ENCODE data around the gene ST7L. TPM values are rescaled to one million over a fixed set of nuclear protein-coding genes. Genes with fewer than 3 reads are reported as not detected.

Gene ST7L
- total and polyA plus RNA-seq, 10 of the 15 experiments (the other 5 are each of a cell fraction or from before 2014, with no cell fraction given): 3.6 to 13.7 (median 8.9) TPM

DNA sequence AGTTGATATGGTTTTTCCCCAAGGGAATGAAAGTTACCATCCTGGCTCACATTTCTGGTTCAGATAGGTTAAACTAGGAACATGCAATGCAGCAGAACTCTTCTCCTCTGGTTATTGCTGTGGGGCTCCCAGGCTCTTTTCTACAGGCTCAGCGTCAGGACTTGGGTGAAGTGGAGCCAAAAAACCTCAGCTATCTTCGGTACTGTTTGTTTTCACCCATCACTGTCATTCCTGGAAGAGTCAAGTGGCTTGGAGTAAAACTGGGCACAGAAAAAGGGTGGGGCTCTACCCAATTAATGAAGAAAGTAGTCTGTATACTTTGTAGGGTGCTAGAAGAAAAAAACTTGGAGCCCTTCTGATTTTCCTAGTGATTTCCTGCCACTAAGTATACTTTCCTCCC is 100.8 kb downstream of the ST7L start (continued):
- TF ChIP-seq, protein P1, sequence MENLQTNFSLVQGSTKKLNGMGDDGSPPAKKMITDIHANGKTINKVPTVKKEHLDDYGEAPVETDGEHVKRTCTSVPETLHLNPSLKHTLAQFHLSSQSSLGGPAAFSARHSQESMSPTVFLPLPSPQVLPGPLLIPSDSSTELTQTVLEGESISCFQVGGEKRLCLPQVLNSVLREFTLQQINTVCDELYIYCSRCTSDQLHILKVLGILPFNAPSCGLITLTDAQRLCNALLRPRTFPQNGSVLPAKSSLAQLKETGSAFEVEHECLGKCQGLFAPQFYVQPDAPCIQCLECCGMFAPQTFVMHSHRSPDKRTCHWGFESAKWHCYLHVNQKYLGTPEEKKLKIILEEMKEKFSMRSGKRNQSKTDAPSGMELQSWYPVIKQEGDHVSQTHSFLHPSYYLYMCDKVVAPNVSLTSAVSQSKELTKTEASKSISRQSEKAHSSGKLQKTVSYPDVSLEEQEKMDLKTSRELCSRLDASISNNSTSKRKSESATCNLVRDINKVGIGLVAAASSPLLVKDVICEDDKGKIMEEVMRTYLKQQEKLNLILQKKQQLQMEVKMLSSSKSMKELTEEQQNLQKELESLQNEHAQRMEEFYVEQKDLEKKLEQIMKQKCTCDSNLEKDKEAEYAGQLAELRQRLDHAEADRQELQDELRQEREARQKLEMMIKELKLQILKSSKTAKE (IDR thresholded peaks at IDR 0.05; ENCODE audit: low read depth, poor library complexity, severe bottlenecking): no peak
- TF ChIP-seq CBX3 (IDR thresholded peaks at IDR 0.05; ENCODE audit: borderline replicate concordance, low read depth) (no peak), ASH2L (IDR thresholded peaks at IDR 0.05; ENCODE audit: borderline replicate concordance, low read depth) (no peak)
- TF ChIP-seq, protein P2, sequence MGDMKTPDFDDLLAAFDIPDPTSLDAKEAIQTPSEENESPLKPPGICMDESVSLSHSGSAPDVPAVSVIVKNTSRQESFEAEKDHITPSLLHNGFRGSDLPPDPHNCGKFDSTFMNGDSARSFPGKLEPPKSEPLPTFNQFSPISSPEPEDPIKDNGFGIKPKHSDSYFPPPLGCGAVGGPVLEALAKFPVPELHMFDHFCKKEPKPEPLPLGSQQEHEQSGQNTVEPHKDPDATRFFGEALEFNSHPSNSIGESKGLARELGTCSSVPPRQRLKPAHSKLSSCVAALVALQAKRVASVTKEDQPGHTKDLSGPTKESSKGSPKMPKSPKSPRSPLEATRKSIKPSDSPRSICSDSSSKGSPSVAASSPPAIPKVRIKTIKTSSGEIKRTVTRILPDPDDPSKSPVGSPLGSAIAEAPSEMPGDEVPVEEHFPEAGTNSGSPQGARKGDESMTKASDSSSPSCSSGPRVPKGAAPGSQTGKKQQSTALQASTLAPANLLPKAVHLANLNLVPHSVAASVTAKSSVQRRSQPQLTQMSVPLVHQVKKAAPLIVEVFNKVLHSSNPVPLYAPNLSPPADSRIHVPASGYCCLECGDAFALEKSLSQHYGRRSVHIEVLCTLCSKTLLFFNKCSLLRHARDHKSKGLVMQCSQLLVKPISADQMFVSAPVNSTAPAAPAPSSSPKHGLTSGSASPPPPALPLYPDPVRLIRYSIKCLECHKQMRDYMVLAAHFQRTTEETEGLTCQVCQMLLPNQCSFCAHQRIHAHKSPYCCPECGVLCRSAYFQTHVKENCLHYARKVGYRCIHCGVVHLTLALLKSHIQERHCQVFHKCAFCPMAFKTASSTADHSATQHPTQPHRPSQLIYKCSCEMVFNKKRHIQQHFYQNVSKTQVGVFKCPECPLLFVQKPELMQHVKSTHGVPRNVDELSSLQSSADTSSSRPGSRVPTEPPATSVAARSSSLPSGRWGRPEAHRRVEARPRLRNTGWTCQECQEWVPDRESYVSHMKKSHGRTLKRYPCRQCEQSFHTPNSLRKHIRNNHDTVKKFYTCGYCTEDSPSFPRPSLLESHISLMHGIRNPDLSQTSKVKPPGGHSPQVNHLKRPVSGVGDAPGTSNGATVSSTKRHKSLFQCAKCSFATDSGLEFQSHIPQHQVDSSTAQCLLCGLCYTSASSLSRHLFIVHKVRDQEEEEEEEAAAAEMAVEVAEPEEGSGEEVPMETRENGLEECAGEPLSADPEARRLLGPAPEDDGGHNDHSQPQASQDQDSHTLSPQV (IDR thresholded peaks at IDR 0.05): no peak

DNA sequence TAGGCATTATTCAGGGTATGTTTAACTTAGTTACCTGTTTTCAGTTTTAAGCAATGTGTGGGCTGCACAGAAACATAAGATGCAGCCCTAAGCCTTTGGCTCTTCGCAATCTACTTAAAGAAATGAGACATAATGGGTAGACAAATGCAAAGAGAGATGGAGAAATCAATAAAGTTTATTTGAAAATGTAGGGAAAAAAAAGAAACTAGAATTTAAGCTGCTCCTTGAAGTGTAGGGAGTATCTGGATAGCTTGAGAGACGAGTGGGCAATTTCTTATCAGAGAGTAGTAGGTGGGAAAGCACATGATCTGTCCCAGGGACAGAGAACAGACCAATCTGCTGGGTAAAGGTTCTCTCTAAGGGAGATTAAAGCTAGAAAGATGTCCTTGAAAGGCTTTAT is 101.3 kb downstream of the ST7L start:
- intact Hi-C loops (cut with micrococcal nuclease; ENCODE audit: unreplicated experiment) (no loop called here), in situ Hi-C loops (cut with MboI) (no loop called here)
- no peak overlapping the region for H3K4me3 ChIP-seq
- H4K20me1 ChIP-seq (ENCODE audit: control insufficient read depth, insufficient read depth): no peaks in the 10 kb centered on the region
- no peak for DNase-seq (ENCODE audit: low read depth, low spot score)
- H2AFZ ChIP-seq (ENCODE audit: control insufficient read depth, low read depth, low read length): no peak overlapping the region
- ChIA-PET POLR2A (no interaction called here), RAD21 (ENCODE audit: unreplicated experiment) (no interaction called here), CTCF (interaction anchor here (0.8 kb wide), 1 partner anchor 126 kb away, joined by 4 read pairs; no protein-coding TSS in a partner anchor), SMC1A (ENCODE audit: uncharacterized antibody, unreplicated experiment) (no interaction called here)
- no peaks in the 10 kb centered on the region for H3K27me3 ChIP-seq (replicated peaks in 1 of 2; ENCODE audit: control insufficient read depth in 2 of 2, insufficient read depth in 2 of 2, low read length in 1 of 2)
- H3K9ac ChIP-seq (ENCODE audit: control insufficient read depth, insufficient read depth, low read length): no peak overlapping the region
- WGBS (ENCODE audit: insufficient coverage, insufficient replicate concordance, low lambda C conversion rate, missing lambda C conversion rate): 88% methylated on average over 2 of the region's 2 CpGs
- BruUV-seq (replicated peaks): no TSS peak
- no peak overlapping the region for H3K27ac ChIP-seq (ENCODE audit: control insufficient read depth, insufficient read depth)
- no peak for FAIRE-seq
- H3K79me2 ChIP-seq (ENCODE audit: control insufficient read depth, insufficient read depth, low read length): no peaks in the 10 kb centered on the region
- H3K4me1 ChIP-seq (ENCODE audit: control insufficient read depth, insufficient read depth, low read length): no peaks in the 10 kb centered on the region; the same call in 1 of the 2 replicates
- H3K4me2 ChIP-seq (ENCODE audit: control insufficient read depth, insufficient read depth): no peak overlapping the region
- no peak for ATAC-seq
- H3K36me3 ChIP-seq (ENCODE audit: control insufficient read depth in 2 of 2, insufficient read depth in 2 of 2, low read length in 1 of 2): no peaks in the 10 kb centered on the region
- H3K9me3 ChIP-seq (replicated peaks; ENCODE audit: control insufficient read depth, insufficient read depth, low read length): no peaks in the 10 kb centered on the region
- TF ChIP-seq POLR2AphosphoS5 (IDR thresholded peaks at IDR 0.05; ENCODE audit: low read length) (no peak), TARDBP (IDR thresholded peaks at IDR 0.05; ENCODE audit: borderline replicate concordance) (no peak), YY1 (IDR thresholded peaks at IDR 0.05; ENCODE audit: low read depth, low read length) (no peak), MEF2A (IDR thresholded peaks at IDR 0.05; ENCODE audit: insufficient read depth, low read depth, low read length) (no peak), MEF2B (IDR thresholded peaks at IDR 0.05; ENCODE audit: partially characterized antibody, poor library complexity, severe bottlenecking) (no peak), ZNF622 (IDR thresholded peaks at IDR 0.05) (no peak), NR2C1 (IDR thresholded peaks at IDR 0.05) (no peak), CREM (IDR thresholded peaks at IDR 0.05; ENCODE audit: low read depth) (no peak), STAT1 (conservative IDR thresholded peaks at IDR 0.05) (no peak), PAX8 (IDR thresholded peaks at IDR 0.05) (no peak), NFYB (IDR thresholded peaks at IDR 0.05; ENCODE audit: insufficient read depth, low read depth, low read length) (no peak), NR2F1 (conservative IDR thresholded peaks at IDR 0.05) (no peak)
- TF ChIP-seq, protein P3, sequence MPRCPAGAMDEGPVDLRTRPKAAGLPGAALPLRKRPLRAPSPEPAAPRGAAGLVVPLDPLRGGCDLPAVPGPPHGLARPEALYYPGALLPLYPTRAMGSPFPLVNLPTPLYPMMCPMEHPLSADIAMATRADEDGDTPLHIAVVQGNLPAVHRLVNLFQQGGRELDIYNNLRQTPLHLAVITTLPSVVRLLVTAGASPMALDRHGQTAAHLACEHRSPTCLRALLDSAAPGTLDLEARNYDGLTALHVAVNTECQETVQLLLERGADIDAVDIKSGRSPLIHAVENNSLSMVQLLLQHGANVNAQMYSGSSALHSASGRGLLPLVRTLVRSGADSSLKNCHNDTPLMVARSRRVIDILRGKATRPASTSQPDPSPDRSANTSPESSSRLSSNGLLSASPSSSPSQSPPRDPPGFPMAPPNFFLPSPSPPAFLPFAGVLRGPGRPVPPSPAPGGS (IDR thresholded peaks at IDR 0.05; ENCODE audit: borderline replicate concordance, insufficient read depth, low read depth, low read length, poor library complexity, severe bottlenecking): no peak

Data from GM12878 (cell line).